Pancreas (tissue), 10 donors: ENCODE measurements around the gene GPR142. TPM values are rescaled to one million over a fixed set of nuclear protein-coding genes. Genes with fewer than 3 reads are reported as not detected.

Experiments used
- ATAC-seq, 4 donors: fragments of 200-7000 bp; cut with Tn5 transposase; one replicate each; pipeline versions ENCODE4 v1.8.0 to v1.9.1; 2020; ENCODE audit warnings: mild to moderate bottlenecking in 4 of 4, moderate library complexity in 4 of 4
- DNase-seq, 6 donors: peaks; one replicate each; pipeline ENCODE4 v3.0.0-alpha.2; 2020
- FAIRE-seq: peaks from 2 replicates; lab custom pipeline; 2012; peaks lifted over from hg19 to GRCh38; lab: Jason Lieb, UNC
- H3K27ac ChIP-seq, 4 donors: fragments of 200-600 bp; sonication (generic); 1 replicate in 3 of 4; 2 replicates in 1 of 4; pipeline versions ENCODE4 v1.5.0 to v1.8.0; 2020
- H3K27me3 ChIP-seq, 4 donors: fragments of 200-600 bp; one replicate each; pipeline ENCODE4 v1.8.0; 2021
- H3K36me3 ChIP-seq, 3 donors: fragments of 200-600 bp; sonication (generic) in 1 of 3; one replicate each; pipeline versions ENCODE4 v1.5.0 to v1.8.0; 2020 to 2021
- H3K4me1 ChIP-seq, 3 donors: fragments of 200-600 bp; one replicate each; pipeline ENCODE4 v1.8.0; 2021
- H3K4me3 ChIP-seq, 4 donors: fragments of 200-600 bp; sonication (generic) in 2 of 4; one replicate each; pipeline versions ENCODE4 v1.5.0 to v1.8.0; 2020 to 2021
- H3K9me3 ChIP-seq, 4 donors: fragments of 200-600 bp; one replicate each; pipeline ENCODE4 v1.8.0; 2021
- CTCF ChIP-seq, 4 donors: fragments of 200-600 bp; sonication (generic) in 3 of 4; IDR thresholded peaks; one replicate each; pipeline versions ENCODE4 v1.5.0 to v1.8.0; 2021; ENCODE audit warnings: antibody characterized with exemption in 4 of 4
- WGBS, 2 donors: extraction: QIAGEN DNeasy Blood & Tissue Kit; methylation state at CpG; one replicate each; pipeline ENCODE4 v1.1.7; 2013; 5-methylcytosine and 5-hydroxymethylcytosine counted together
- intact Hi-C, 3 donors: fragments of 100-400 bp; cut with DNase I; formaldehyde crosslinking; loops; one replicate each; pipeline versions ENCODE4 v1.11.1 to v1.14.2; 2022
- polyA plus RNA-seq, 2 donors: library from polyadenylated mRNA; stranded (reverse); fragments of 200-250 nt; gene quantifications; one replicate each; pipeline ENCODE4 v1.2.3, GENCODE V29; 2013
- total RNA-seq, 6 donors: library from RNA; stranded (reverse); fragmentation: NEBNext Ultra II Directional in 4 of 6; extraction: Animal tissue kit (Norgen Biotek cat#: 25700) in 4 of 6; gene quantifications; one replicate each; pipeline versions ENCODE4 v1.2.1 to v1.2.4, GENCODE V29; 2021 to 2023
- donor health status: healthy with polysubstance abuse.
- donor health status: DM: no; HTN: no; CAD: no; lungs with moderate emphysema.
- donor health status: DM: no; HTN: no; CAD: no.
- donor health status: control.
- donor health status: control.
- donor health status: Bipolar disorder and iron deficiency.
- donor health status: DM: yes; HTN: yes; CAD: no.
- donor health status: DM: no; HTN: no; CAD: no.
- donor health status: DM: no; HTN: no; CAD: no.
- donor health status: DM: yes; HTN: yes; CAD: no.

GPR142 gene
- total and polyA plus RNA-seq, 8 donors: 0.22 to 2.8 (median 0.56) TPM

DNA sequence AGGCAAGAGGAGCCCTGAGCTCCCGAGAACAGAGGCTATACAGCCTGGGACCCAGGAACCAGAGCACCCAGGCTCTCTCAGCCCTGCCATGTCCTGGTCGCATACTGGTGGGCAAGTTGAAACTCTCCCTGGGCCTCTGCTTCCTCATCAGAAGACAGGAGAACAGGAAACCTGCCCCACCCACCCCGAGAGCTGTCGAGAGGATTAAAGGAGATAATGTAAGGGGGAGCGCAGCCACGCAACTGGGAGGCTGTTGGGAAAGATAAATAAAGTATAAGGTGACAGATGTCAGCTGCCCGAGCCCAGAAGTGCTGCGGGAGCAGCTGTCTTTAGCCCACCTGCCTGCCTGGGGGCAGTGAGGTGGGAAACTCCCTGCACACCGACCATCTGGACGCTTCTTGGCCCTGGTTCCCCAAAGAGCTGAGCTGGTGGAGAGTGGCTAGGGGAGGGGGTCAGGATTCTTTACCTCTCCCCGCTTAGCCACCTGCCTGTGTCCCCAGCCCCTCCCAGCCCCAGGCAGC is 34.5 kb upstream of the GPR142 start:
- intact Hi-C loops: no loop called here
- Histone ChIP-seq H3K4me3 (no peak overlapping the region), H3K36me3 (no peaks in the 10 kb centered on the region), H3K9me3 (no peaks in the 10 kb centered on the region), H3K27ac (no peak overlapping the region), H3K4me1 (no peaks in the 10 kb centered on the region), H3K27me3 (no peaks in the 10 kb centered on the region)
- WGBS, 2 donors: 46 to 51% methylated on average over 11 of the region's 11 CpGs
- DNase-seq (no peak), FAIRE-seq (no peak), ATAC-seq (peak in 2 of 4 donors; percentile 17 to 33)
- TF ChIP-seq CTCF (IDR thresholded peaks at IDR 0.05): no peak

GRCh38 chr17:74334393-74335039 is 32.8 kb upstream of the GPR142 start:
- no peak for TF ChIP-seq CTCF (IDR thresholded peaks at IDR 0.05)
- Histone ChIP-seq H3K27ac (no peak overlapping the region), H3K27me3 (no peaks in the 10 kb centered on the region), H3K4me1 (no peaks in the 10 kb centered on the region), H3K4me3 (no peak overlapping the region), H3K36me3 (no peaks in the 10 kb centered on the region), H3K9me3 (no peaks in the 10 kb centered on the region)
- intact Hi-C loops: no loop called here
- WGBS, 2 donors: 78 to 82% methylated on average over 2 of the region's 2 CpGs
- ATAC-seq (no peak), DNase-seq (no peak), FAIRE-seq (no peak)

GRCh38 chr17:74335529-74336062 is 31.7 kb upstream of the GPR142 start:
- 72 to 78% methylated on average over 5 of the region's 5 CpGs for WGBS, 2 donors
- Histone ChIP-seq H3K27ac (no peak overlapping the region), H3K4me1 (no peaks in the 10 kb centered on the region), H3K27me3 (no peaks in the 10 kb centered on the region), H3K9me3 (no peaks in the 10 kb centered on the region), H3K36me3 (no peaks in the 10 kb centered on the region), H3K4me3 (no peak overlapping the region)
- intact Hi-C loops: no loop called here
- DNase-seq (no peak), ATAC-seq (no peak), FAIRE-seq (no peak)
- no peak for TF ChIP-seq CTCF (IDR thresholded peaks at IDR 0.05)

GRCh38 chr17:74336307-74336706 is 31.0 kb upstream of the GPR142 start:
- Histone ChIP-seq H3K27me3 (no peaks in the 10 kb centered on the region), H3K27ac (no peak overlapping the region), H3K4me3 (no peak overlapping the region), H3K36me3 (no peaks in the 10 kb centered on the region), H3K4me1 (no peaks in the 10 kb centered on the region), H3K9me3 (no peaks in the 10 kb centered on the region)
- FAIRE-seq (no peak), DNase-seq (no peak), ATAC-seq (no peak)
- intact Hi-C loops: no loop called here
- WGBS, 2 donors: 57 to 74% methylated on average over 7 of the region's 7 CpGs
- no peak for TF ChIP-seq CTCF (IDR thresholded peaks at IDR 0.05)
